Astrocyte of the cerebellum (primary cell): ENCODE data around the gene KSR2.

ENCODE experiments used
- DNase-seq: peaks from one replicate; pipeline ENCODE4 v3.0.0-alpha.2; 2011; ENCODE audit warnings: low read depth
- H3K4me3 ChIP-seq: 2 replicates; pipeline ENCODE4 v1.5.1; 2011; ENCODE audit warnings: mild to moderate bottlenecking, low read depth, low read length, moderate library complexity
- in situ Hi-C: cut with HindIII; loops from 2 replicates; pipeline ENCODE4 v1.10.0; 2017; ENCODE audit warnings: low sequenced_read_pairs
- TF ChIP-seq, protein P1 (sequence below): IDR thresholded peaks from 2 replicates; pipeline ENCODE4 v1.5.1; 2012; ENCODE audit warnings: low read length, low read depth, moderate library complexity, mild to moderate bottlenecking; ENCODE audit errors: missing control alignments

Gene KSR2

GRCh38 chr12:117821480-117822175 is 147.2 kb downstream of the KSR2 start:
- DNase-seq = no peak
- TF ChIP-seq, protein P1, sequence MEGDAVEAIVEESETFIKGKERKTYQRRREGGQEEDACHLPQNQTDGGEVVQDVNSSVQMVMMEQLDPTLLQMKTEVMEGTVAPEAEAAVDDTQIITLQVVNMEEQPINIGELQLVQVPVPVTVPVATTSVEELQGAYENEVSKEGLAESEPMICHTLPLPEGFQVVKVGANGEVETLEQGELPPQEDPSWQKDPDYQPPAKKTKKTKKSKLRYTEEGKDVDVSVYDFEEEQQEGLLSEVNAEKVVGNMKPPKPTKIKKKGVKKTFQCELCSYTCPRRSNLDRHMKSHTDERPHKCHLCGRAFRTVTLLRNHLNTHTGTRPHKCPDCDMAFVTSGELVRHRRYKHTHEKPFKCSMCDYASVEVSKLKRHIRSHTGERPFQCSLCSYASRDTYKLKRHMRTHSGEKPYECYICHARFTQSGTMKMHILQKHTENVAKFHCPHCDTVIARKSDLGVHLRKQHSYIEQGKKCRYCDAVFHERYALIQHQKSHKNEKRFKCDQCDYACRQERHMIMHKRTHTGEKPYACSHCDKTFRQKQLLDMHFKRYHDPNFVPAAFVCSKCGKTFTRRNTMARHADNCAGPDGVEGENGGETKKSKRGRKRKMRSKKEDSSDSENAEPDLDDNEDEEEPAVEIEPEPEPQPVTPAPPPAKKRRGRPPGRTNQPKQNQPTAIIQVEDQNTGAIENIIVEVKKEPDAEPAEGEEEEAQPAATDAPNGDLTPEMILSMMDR = no peak
- in situ Hi-C loops = no loop called here
- H3K4me3 ChIP-seq = no peak overlapping the region

- TF ChIP-seq, protein P1 = no peak
- DNase-seq = no peak
- H3K4me3 ChIP-seq = no peak overlapping the region
- in situ Hi-C loops = no loop called here
Observed at GRCh38 chr12:117820216-117820907, 148.4 kb downstream of the KSR2 start.

DNA sequence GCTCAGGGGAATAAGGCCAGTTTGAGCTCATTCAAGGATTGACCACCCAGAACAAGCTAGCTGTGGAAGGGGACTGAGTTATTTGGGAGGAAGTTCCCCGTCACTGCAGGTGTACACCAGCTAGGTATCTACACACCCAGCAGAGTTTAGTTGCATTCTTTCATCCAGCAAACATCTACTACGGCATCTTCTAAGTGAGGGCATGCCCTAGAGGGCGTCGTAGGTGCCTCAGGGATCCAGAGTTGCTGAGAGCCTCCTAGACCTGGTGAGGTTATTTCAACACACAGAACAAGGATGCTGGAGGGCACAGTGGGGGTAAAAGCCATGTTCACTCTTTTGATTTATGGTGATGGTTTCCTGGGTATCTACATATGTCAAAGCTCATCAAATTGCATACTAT is 149.6 kb downstream of the KSR2 start:
- TF ChIP-seq, protein P1 = no peak
- no peak for DNase-seq
- in situ Hi-C loops = no loop called here
- H3K4me3 ChIP-seq = no peak overlapping the region

DNA sequence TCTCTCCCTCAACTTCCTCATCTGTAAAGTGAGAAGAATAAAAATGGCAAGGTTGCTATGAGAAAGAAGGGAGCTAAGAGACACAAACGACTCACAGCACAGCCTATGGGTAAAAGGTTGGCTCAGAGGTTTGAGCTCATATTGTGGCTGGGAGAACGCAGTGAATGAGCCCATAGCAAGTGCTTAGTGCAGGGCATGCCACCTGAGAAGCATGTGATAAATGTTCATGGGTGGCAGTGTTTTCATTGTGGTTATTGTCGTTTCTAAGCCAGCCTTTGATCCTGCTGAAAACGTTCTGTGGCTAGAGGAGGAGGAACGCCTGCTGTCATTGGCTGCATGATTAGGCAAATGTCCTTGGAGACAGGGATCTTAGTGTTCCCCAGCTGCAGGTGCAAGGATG is 150.4 kb downstream of the KSR2 start:
- H3K4me3 ChIP-seq = no peak overlapping the region
- in situ Hi-C loops = no loop called here
- DNase-seq = no peak
- TF ChIP-seq, protein P1 = no peak

DNA sequence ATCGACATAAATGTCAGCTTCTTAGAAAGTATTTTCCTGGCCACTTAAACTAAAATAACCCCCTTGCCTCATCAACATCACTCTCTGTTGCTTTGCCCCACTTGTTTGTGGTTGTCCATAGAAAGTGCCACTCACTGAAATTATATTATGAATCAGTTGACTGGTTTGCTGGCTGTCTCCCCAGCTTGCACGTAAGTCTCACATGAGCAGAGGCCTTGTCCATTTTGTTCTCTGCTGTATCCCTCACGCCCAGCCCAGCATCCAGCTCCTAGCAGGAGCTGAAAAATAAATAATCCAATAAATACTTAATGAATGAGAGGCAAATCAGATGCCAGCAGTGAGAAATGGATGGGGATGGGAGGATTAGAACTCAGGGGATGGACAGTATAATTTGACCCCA is 159.3 kb downstream of the KSR2 start:
- in situ Hi-C loops = no loop called here
- DNase-seq = no peak
- TF ChIP-seq, protein P1 = no peak
- H3K4me3 ChIP-seq = no peak overlapping the region

DNA sequence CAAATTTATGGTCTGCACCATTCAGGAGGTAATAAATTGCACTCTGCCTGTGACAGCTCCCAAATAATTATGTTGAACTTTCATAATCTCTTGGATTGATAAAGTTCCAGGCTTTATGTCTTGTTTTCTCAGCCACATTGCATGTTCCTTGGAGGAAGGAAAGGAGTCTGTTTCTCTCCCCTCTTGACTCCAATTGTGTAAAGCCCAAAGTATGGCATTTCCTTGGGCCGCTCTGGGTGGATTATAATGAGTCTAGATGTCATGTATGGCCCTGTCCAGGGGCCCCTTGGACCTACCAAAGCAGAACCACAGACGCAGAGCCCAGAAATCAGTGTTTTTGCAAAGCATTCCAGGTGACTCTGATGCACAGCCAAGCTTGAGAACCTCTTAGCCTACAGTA is 160.8 kb downstream of the KSR2 start:
- H3K4me3 ChIP-seq = no peak overlapping the region
- no peak for DNase-seq
- TF ChIP-seq, protein P1 = no peak
- in situ Hi-C loops = no loop called here
